HG03175 (cell line): ENCODE results near the gene KYAT1.
"Not testable (repeated sequence)": the region's sequence is repeated elsewhere in the genome, so short reads cannot be mapped to it uniquely, and the experiment has no call there.

ENCODE experiments used
- ATAC-seq: cut with Tn5 transposase; IDR thresholded peaks from one replicate; pipeline ENCODE4 v1.9.1; 2021; ENCODE audit warnings: mild to moderate bottlenecking, moderate library complexity; ENCODE audit not compliant: unreplicated experiment

Gene KYAT1

GRCh38 chr9:128886211-128886891, 4.6 kb upstream of the KYAT1 start:
- no peak for ATAC-seq

DNA sequence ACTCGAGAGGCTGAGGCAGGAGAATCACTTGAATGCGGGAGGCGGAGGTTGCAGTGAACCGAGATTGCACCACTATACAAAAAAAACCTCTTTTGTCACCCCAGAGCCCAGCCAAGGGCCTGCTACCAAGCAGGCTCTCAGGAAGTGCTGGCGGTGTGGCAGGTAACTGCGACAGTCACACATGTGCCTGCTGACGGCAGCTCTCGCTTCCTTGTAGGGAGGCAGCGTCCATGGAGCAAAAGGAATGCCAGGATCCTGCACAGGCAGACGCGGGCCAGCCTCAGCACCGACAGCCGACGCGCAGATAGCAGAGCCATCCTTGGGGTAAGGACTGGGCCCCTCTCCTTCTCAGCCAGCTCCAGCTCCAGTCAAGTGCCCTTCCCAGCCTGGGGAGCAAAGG, 4.0 kb upstream of the KYAT1 start:
- ATAC-seq: no peak

GRCh38 chr9:128885376-128885775, 3.6 kb upstream of the KYAT1 start:
- no peak for ATAC-seq

GRCh38 chr9:128884164-128884563, 2.4 kb upstream of the KYAT1 start:
- ATAC-seq: no peak

DNA sequence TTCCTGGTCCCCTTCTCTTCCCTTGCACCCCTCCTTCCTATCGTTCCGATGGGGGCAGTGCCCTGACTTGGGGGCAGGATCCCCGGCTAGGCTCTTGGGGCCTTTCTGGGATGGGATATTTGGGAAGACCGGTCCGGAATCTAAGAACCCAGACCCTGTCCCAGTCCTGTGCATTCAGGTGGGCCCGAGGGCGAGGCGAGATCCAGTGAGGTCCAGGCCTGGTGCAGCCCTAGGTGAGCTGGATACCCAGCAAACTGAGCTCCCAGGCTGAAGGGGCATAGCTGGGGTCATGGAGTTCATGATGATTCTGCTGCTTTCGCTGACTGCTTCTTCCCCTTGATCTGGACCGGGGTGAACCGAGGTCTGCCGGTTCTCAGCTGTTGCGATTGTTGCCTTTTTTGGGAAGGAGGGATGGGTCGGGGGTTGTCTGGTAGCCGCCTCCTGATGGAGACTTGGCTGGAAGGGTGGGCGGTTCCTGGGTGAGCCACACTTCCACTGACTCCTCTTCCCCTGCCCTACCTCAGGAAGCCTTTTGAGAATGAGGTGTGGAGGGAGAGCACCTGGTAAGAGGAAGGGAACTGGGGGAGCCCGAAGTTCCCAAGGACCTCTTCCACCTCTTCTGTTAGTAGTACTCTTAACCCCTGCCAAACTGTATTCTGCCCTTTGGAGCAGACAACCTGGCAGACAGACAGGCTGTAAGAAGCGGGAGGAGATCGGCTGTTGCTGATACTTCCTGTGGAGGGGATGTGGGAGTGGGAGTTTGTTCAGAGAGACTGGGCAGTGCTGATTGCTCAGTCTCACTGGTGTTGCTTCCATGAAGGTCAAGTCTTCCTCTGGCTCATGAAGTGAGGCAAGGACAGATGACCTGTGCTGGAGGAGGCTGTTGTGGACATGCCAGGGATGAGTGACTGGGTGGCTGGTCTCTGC, 1.2 kb upstream of the KYAT1 start:
- no peak for ATAC-seq

DNA sequence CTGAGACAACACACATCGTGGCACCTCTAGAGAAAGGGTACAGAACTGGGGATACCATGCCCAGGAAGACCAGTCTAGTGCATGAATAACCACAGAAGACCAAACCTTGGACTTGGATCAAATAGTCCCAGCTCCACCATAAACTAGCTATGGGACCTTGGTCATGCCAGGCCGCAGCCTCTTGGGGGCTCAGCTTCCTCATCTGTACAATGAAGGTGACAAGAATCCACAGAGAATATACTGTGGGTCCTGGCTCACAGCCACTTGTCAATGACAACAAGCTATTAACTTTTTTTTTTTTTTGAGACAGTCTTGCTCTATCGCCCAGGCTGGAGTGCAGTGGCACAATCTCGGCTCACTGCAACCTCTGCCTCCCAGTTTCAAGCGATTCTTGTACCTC, 3.9 kb downstream of the KYAT1 start:
- no peak for ATAC-seq

DNA sequence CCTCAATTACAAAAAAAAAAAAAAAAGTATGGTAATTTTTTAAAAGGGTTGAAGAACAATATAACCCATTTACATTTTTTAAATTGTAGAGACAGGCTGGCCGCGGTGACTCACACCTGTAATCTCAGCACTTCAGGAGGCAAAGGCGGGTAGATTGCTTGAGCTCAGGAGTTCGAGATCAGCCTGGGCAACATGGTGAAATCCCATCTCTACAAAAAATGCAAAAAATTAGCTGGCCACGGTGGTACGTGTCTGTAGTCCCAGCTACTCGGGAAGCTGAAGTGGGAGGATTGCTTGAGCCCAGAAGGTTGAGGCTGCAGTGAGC, 10.8 kb downstream of the KYAT1 start:
- ATAC-seq: not testable (repeated sequence)

GRCh38 chr9:128870128-128870940, 11.4 kb downstream of the KYAT1 start:
- no peak for ATAC-seq

DNA sequence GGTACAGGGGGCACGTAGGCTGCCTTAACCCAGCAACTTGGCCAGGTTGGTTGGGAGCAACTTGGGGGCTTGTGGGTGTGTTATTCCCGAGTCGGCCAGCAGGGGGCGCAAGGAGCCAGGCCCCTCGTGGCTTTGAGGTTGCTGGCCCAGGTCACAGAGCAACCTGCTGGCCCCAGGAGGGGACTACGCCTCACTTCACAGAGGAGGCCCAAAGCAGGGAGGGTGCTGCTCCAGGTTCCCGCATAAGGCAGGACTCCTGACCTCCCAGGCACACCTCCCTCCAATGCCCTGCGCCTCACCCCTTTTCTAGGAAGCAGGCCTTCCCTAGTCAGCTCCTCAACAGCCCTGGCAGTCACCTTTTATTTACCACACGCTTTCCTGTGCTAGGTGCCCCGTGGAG, 18.1 kb downstream of the KYAT1 start:
- ATAC-seq: peak; percentile 63

DNA sequence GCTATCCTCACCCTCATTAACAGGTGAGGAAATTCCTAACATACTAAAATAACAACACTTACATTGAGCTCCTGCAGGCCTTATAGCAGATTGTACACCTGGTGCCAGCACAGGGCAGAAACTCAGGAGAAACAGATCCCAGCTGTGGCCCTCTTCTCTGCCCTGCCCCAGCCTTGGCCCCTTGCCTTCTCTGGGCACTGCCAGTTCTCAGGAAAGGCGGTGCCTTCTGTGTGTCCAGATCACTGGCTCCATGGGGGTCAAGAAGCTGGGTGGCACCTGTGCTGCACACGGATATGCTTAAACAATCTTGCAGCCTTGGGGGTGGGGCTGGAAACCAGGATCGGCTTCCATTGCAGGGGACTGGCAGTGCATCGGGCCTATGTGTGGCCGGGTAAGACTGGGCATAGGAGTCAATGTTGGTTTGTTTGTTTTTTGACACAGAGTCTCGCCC, 19.3 kb downstream of the KYAT1 start:
- no peak for ATAC-seq

DNA sequence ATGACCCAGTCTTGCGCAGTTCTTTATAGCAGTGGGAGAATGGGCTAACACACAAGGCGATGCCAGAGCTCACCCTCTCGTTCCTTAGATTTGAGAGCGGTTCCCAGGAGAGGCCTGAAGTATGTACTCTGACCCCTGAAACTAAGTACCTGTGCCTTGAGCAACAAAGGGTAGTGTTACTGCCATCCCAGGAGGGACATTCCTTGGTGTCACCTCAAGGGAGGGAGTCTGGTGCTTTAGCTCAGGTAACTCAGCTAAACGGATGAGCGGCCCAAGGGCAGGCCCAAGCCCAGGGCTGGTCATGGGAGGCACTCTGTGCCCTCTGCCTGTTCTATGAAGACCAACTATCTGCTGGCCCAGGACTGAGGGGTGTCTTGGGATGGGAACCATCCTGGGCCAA, 20.2 kb downstream of the KYAT1 start:
- no peak for ATAC-seq

GRCh38 chr9:128860937-128861336, 20.8 kb downstream of the KYAT1 start:
- ATAC-seq: no peak

DNA sequence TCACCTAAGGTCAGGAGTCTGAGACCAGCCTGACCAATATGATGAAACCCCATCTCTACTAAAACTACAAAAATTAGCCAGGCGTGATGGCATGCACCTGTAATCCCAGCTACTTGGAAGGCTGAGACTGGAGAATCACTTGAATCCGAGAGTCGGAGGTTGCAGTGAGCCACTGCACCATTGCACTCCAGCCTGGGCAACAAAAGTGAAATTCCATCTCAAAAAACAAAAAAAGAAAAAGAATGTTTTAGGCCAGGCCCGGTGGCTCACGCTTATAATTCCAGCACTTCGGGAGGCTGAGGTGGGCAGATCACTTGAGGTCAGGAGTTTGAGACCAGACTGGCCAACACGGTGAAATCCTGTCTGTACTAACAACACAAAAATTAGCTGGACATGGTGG, 23.3 kb downstream of the KYAT1 start:
- not testable (repeated sequence) for ATAC-seq

DNA sequence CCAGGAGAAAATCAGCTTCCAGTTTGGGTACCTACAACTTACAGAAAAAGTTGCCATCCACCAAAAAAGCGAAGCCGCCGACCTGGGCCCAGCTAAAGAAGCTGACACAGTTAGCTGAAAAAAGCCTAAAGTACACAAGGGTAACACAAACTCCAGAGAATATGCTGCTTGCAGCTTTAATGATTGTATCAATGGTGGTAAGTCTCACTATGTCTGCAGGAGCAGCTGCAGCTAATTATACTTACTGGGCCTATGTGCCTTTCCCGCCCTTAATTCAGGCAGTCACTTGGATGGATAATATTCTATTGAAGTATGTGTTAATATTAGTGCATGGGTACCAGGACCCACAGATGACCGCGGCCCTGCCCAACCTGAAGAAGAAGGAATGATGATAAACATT, 27.3 kb downstream of the KYAT1 start:
- ATAC-seq: not testable (repeated sequence)

- ATAC-seq: not testable (repeated sequence)
These were observed 29.1 kb downstream of the KYAT1 start for GRCh38 chr9:128852646-128853045.

GRCh38 chr9:128851779-128852600, 29.8 kb downstream of the KYAT1 start:
- ATAC-seq: not testable (repeated sequence)

GRCh38 chr9:128851024-128851423, 30.7 kb downstream of the KYAT1 start:
- not testable (repeated sequence) for ATAC-seq

GRCh38 chr9:128847803-128848202, 33.9 kb downstream of the KYAT1 start:
- ATAC-seq: no peak

GRCh38 chr9:128846680-128847030, 35.1 kb downstream of the KYAT1 start:
- ATAC-seq: no peak

DNA sequence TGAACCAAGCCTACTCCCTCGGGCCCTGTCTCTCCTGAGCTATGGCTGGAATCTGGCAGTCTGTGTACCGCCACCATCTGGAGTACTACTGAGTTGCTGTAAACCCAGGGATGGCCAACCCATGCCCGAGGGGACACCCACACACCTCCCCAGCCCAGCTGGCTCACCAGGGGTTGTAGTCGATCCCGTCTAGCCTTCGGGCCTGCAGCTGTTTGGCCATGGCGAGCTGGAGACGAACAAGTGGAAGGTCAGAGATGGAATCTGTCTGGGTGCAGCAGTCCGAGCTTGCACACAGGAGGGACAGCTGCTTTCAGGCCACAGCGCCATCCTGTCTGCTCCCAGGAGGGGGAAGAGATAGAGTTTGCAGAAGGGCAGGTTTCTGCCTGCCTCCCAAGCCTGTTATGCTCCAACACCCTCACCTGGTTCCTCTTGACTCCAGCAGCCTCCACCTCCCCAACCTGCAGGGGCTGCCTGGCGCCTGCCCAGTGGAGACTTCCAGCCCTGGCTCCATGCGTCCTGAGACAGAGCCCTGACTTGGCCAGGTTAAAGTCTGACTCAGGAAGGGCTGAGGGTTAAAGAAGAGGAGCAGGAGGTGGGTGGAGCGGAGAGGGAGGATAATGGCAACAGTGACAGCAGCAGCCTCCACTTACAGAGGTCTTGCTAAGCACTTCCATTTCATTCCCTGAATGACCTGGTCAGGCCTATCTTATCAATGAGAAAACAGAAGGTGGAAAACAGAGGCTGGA, 36.4 kb downstream of the KYAT1 start:
- no peak for ATAC-seq
